Measurements from ENCODE around the gene MRPL49. TPM values are rescaled to one million over a fixed set of nuclear protein-coding genes. Genes with fewer than 3 reads are reported as not detected.

MRPL49 gene
- total RNA-seq, 1 experiment from 2014 or later, result 84.9 TPM

DNA sequence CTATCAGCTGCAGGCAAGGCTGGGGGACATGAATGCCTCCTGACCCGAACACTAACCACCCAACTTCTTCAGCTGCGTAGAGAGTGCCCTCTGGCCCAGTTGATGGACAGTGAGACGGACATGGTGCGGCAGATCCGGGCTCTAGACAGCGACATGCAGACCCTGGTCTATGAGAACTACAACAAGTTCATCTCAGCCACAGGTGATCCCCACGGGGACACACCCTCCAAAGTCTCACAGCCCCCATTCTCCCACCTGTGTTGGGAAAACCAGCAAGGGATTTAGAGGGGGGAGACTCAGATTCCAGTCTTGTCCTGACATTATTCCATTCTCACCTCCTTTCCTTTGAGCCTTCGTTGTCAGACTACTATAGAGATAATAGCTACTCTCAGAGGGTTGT lies 25.2 kb upstream of the MRPL49 start:
- DNase-seq (ENCODE audit: low read depth), result no peak

DNA sequence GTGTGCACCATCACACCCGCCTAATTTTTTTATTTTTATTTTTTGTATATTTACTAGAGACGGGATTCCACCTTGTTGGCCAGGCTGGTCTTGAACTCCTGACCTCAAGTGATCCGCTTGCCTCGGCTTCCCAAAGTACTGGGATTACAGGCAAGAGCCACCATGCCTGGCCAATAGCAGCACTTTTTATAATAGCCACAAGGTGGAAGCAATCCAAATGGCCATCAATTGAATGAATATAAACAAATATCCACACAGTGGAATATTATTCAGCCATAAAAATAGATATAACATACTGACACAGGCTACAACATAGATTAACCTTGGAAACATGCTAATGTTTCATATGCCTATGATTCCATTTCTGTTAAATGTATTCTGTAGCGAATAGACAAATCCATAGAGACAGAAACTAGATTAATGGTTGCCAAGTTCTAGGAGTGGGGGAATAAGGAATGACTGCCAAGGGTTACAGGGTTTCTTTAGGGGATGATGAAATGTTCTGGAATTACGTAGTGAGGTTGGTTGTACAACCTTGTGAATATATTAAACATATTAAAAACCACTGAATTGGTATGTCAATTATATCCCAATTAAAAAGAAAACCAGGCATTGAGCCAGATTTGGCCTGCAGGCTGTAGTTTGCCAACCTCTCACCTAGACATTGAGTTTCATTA lies 21.3 kb upstream of the MRPL49 start:
- in situ Hi-C loops (cut with HindIII; ENCODE audit: low pct_unique_long_range_greater_than_20kb, low sequenced_read_pairs), result no loop called here
- no peak for DNase-seq (ENCODE audit: low read depth)

More for the DNA sequence above, 25.2 kb upstream of the MRPL49 start:
- in situ Hi-C loops (cut with HindIII; ENCODE audit: low pct_unique_long_range_greater_than_20kb, low sequenced_read_pairs), result no loop called here

GRCh38 chr11:65102142-65103095 lies 19.7 kb upstream of the MRPL49 start:
- DNase-seq (ENCODE audit: low read depth), result peak; percentile 78
- in situ Hi-C loops (cut with HindIII; ENCODE audit: low pct_unique_long_range_greater_than_20kb, low sequenced_read_pairs), result no loop called here

DNA sequence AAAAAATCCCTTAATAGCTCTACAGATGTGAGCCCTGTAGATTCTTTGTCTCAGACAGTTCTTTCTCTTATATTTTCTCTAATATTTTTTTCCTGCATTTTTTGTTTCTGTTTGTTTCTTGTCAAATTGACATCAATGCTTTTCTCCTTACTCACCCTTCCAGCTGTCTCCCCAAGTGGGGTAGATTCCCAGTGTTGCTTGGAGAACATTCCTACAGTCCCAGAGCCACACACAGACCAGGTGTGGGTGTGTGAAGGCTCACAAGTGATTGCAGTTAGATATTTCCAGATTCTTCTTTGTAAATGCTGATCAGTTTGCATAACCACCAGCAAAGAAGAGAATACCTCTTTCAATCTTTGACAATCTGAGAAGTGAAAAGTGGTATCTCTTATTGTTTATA lies 18.6 kb upstream of the MRPL49 start:
- DNase-seq (ENCODE audit: low read depth), result no peak
- in situ Hi-C loops (cut with HindIII; ENCODE audit: low pct_unique_long_range_greater_than_20kb, low sequenced_read_pairs), result no loop called here

DNA sequence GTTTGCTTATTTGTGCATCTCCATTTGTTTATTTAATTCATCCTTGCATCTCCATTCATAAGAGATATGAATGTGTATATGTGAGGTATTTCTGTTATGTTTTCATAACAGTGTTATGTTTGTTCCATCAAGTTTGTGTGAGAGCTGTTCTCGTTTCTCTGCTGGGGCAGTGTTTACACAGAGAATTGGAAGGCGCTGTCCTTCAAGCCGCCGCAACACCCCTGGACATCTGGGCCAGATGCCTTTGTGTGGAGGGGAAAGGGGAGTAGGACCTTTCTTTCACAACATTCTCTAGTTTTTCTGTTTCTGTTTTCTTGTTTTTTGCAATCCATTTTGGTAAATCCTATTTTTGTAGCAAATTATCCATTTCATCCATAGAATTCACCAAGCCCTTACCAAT lies 17.5 kb upstream of the MRPL49 start:
- DNase-seq (ENCODE audit: low read depth), result no peak
- in situ Hi-C loops (cut with HindIII; ENCODE audit: low pct_unique_long_range_greater_than_20kb, low sequenced_read_pairs), result no loop called here

DNA sequence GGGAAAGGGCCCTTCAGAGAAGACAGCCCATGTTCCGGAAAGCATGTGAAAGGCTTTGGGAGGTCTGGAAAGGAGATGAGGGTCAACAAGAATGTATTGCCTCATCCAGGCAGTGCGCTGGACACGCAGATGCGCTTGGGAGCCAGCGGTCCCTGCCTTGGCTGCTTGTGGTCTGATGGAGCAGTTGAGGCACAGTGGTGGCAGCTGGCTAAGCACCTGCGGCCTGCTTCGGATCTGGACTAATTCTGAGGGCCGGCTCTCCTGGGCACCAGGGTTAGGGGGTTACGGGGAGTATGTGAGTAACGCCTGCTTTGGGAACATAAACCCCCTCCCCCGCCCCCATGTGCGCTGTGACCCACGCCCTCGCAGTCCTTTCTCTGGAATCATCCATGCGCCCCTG lies 15.0 kb upstream of the MRPL49 start:
- in situ Hi-C loops (cut with HindIII; ENCODE audit: low pct_unique_long_range_greater_than_20kb, low sequenced_read_pairs), result no loop called here
- DNase-seq (ENCODE audit: low read depth), result no peak

DNA sequence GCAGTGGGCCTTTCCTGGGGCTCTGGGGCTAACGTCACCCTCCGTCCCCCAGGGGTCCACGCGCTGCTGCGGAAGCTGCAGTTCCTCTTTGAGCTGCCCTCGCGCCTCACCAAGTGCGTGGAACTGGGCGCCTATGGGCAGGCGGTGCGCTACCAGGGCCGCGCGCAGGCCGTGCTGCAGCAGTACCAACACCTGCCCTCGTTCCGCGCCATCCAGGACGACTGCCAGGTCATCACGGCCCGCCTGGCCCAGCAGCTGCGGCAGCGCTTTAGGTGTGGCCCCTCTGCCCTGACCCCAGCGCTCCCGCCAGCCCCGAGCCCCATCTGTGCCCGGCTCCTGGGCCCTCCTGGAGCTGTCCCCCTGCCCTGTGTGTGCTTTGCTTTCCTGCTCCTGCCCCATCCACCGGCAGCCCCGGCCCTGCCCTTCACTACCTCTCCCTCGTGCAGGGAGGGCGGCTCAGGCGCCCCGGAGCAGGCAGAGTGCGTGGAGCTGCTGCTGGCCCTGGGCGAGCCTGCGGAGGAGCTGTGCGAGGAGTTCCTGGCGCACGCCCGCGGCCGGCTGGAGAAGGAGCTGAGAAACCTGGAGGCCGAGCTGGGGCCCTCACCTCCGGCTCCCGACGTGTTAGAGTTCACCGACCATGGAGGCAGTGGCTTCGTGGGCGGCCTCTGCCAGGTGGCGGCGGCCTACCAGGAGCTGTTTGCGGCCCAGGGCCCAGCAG lies 14.2 kb upstream of the MRPL49 start:
- in situ Hi-C loops (cut with HindIII; ENCODE audit: low pct_unique_long_range_greater_than_20kb, low sequenced_read_pairs), result no loop called here
- DNase-seq (ENCODE audit: low read depth), result no peak

GRCh38 chr11:65108469-65109123 lies 13.5 kb upstream of the MRPL49 start:
- no peak for DNase-seq (ENCODE audit: low read depth)
- in situ Hi-C loops (cut with HindIII; ENCODE audit: low pct_unique_long_range_greater_than_20kb, low sequenced_read_pairs), result no loop called here

GRCh38 chr11:65109231-65110198 lies 12.6 kb upstream of the MRPL49 start:
- no peak for DNase-seq (ENCODE audit: low read depth)
- in situ Hi-C loops (cut with HindIII; ENCODE audit: low pct_unique_long_range_greater_than_20kb, low sequenced_read_pairs), result no loop called here

- in situ Hi-C loops (cut with HindIII; ENCODE audit: low pct_unique_long_range_greater_than_20kb, low sequenced_read_pairs), result no loop called here
- peak; percentile 80 for DNase-seq (ENCODE audit: low read depth)
Measured at GRCh38 chr11:65110354-65110861, 11.7 kb upstream of the MRPL49 start.

DNA sequence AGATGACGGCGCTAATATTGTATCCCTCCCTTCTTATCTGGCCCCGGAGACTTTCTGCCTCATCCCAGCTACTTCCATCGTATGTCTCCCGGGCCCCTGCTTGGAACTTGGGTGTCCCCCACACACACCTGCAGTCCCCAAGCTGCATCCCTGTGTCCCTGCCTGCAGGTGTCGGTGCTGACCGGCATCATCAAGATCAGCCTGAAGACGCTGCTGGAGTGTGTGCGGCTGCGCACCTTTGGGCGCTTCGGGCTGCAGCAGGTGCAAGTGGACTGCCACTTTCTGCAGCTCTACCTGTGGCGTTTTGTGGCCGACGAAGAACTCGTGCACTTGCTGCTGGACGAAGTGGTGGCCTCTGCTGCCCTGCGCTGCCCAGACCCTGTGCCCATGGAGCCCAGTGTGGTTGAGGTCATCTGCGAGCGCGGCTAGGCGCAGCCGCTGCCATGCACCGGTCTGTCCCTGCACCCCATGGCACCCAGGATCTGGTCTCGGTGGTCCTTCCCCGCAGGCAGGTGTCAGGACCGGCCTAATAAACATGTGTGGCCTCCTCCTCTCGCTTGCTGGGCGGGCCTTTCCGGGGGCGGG lies 10.9 kb upstream of the MRPL49 start:
- DNase-seq (ENCODE audit: low read depth), result no peak
- in situ Hi-C loops (cut with HindIII; ENCODE audit: low pct_unique_long_range_greater_than_20kb, low sequenced_read_pairs), result no loop called here

GRCh38 chr11:65111744-65112545 lies 10.2 kb upstream of the MRPL49 start, which contains the start of gene TM7SF2:
TM7SF2 (plus strand) TSS chr11:65111872; CDS start chr11:65112016, 144 bp downstream.
- DNase-seq (ENCODE audit: low read depth), result peak; percentile 89
- in situ Hi-C loops (cut with HindIII; ENCODE audit: low pct_unique_long_range_greater_than_20kb, low sequenced_read_pairs), result no loop called here

GRCh38 chr11:65112546-65113360 lies 9.4 kb upstream of the MRPL49 start:
- no peak for DNase-seq (ENCODE audit: low read depth)

GRCh38 chr11:65113361-65113756 lies 8.8 kb upstream of the MRPL49 start:
- in situ Hi-C loops (cut with HindIII; ENCODE audit: low pct_unique_long_range_greater_than_20kb, low sequenced_read_pairs), result no loop called here
- DNase-seq (ENCODE audit: low read depth), result peak; percentile 29

More at GRCh38 chr11:65112546-65113360, 9.4 kb upstream of the MRPL49 start:
- in situ Hi-C loops (cut with HindIII; ENCODE audit: low pct_unique_long_range_greater_than_20kb, low sequenced_read_pairs), result no loop called here

GRCh38 chr11:65113839-65114238 lies 8.3 kb upstream of the MRPL49 start:
- no peak for DNase-seq (ENCODE audit: low read depth)

More at GRCh38 chr11:65113839-65114238, 8.3 kb upstream of the MRPL49 start:
- in situ Hi-C loops (cut with HindIII; ENCODE audit: low pct_unique_long_range_greater_than_20kb, low sequenced_read_pairs), result no loop called here
